Measurements from ENCODE around the gene PTOV1.
A peak's percentile ranks its signal among the peaks of the same experiment; 100 is the strongest.

Gene PTOV1

GRCh38 chr19:49835562-49835961 lies 15.4 kb upstream of the PTOV1 start:
- peaks cover 43% of the 10 kb centered on the region for H3K79me1 ChIP-seq (replicated peaks; ENCODE audit: low read length, poor library complexity, severe bottlenecking)
- H3K4me3 ChIP-seq (ENCODE audit: insufficient read depth in 1 of 2, low read depth in 1 of 2, low read length in 2 of 2): no peak overlapping the region
- no peak overlapping the region for H4K8ac ChIP-seq (ENCODE audit: low read length)
- H2AK5ac ChIP-seq (ENCODE audit: low read length, severe bottlenecking): no peak overlapping the region
- H3K14ac ChIP-seq (ENCODE audit: low read length in 2 of 2): no peak overlapping the region
- H3K9me3 ChIP-seq (ENCODE audit: control insufficient read depth, low read length): no peaks in the 10 kb centered on the region
- peak overlapping the region; percentile 7 for H2BK15ac ChIP-seq (ENCODE audit: low read depth, poor library complexity, severe bottlenecking)
- H3K27ac ChIP-seq (ENCODE audit: low read length, poor library complexity, severe bottlenecking): no peak overlapping the region
- peaks cover 28% of the 10 kb centered on the region for H3K4me1 ChIP-seq (ENCODE audit: control insufficient read depth, insufficient read depth, low read depth, low read length)
- no peak overlapping the region for H3K4me2 ChIP-seq (ENCODE audit: low read length, poor library complexity, severe bottlenecking)
- 96% methylated on average over 8 of the region's 12 CpGs for WGBS
- no peak overlapping the region for H3K23ac ChIP-seq (ENCODE audit: low read length in 2 of 2)
- H4K91ac ChIP-seq (ENCODE audit: low read length): no peak overlapping the region
- no peak overlapping the region for H3K4ac ChIP-seq (ENCODE audit: low read depth in 1 of 2, low read length in 2 of 2)
- no peak overlapping the region for H3K9ac ChIP-seq (ENCODE audit: low read length)
- H3K27me3 ChIP-seq (ENCODE audit: control insufficient read depth in 1 of 2, insufficient read depth in 1 of 2, low read length in 2 of 2): no peaks in the 10 kb centered on the region
- no peak overlapping the region for H3K18ac ChIP-seq (ENCODE audit: low read depth in 1 of 2, low read length in 2 of 2)
- H2BK120ac ChIP-seq (ENCODE audit: low read depth, low read length): no peak overlapping the region
- no peak for DNase-seq
- H2BK12ac ChIP-seq (ENCODE audit: low read length in 2 of 2): no peak overlapping the region
- no peak overlapping the region for H2AFZ ChIP-seq (ENCODE audit: low read depth, low read length)
- H3K36me3 ChIP-seq (ENCODE audit: control insufficient read depth in 1 of 2, insufficient read depth in 2 of 2, low read depth in 1 of 2, low read length in 2 of 2): peaks cover 92 to 97% of the 10 kb centered on the region in 2 experiments
- H2BK5ac ChIP-seq (ENCODE audit: low read depth, low read length, poor library complexity, severe bottlenecking): no peak overlapping the region

GRCh38 chr19:49836176-49837008 lies 14.6 kb upstream of the PTOV1 start:
- no peak overlapping the region for H4K8ac ChIP-seq (ENCODE audit: low read length)
- no peak overlapping the region for H3K14ac ChIP-seq (ENCODE audit: low read length in 2 of 2)
- H3K18ac ChIP-seq (ENCODE audit: low read depth in 1 of 2, low read length in 2 of 2): no peak overlapping the region
- H3K23ac ChIP-seq (ENCODE audit: low read length in 2 of 2): no peak overlapping the region
- no peak overlapping the region for H3K9ac ChIP-seq (ENCODE audit: low read length)
- H3K4ac ChIP-seq (ENCODE audit: low read depth in 1 of 2, low read length in 2 of 2): no peak overlapping the region
- no peak overlapping the region for H2AFZ ChIP-seq (ENCODE audit: low read depth, low read length)
- no peaks in the 10 kb centered on the region for H3K9me3 ChIP-seq (ENCODE audit: control insufficient read depth, low read length)
- peak overlapping the region; percentile 8 for H3K27ac ChIP-seq (ENCODE audit: low read length, poor library complexity, severe bottlenecking)
- H4K91ac ChIP-seq (ENCODE audit: low read length): no peak overlapping the region
- no peaks in the 10 kb centered on the region for H3K27me3 ChIP-seq (ENCODE audit: control insufficient read depth in 1 of 2, insufficient read depth in 1 of 2, low read length in 2 of 2)
- no peak overlapping the region for H2BK120ac ChIP-seq (ENCODE audit: low read depth, low read length)
- H3K4me1 ChIP-seq (ENCODE audit: control insufficient read depth, insufficient read depth, low read depth, low read length): peaks cover 22% of the 10 kb centered on the region
- H3K4me2 ChIP-seq (ENCODE audit: low read length, poor library complexity, severe bottlenecking): no peak overlapping the region
- peaks cover 40% of the 10 kb centered on the region for H3K79me1 ChIP-seq (replicated peaks; ENCODE audit: low read length, poor library complexity, severe bottlenecking)
- H3K36me3 ChIP-seq (ENCODE audit: control insufficient read depth in 1 of 2, insufficient read depth in 2 of 2, low read depth in 1 of 2, low read length in 2 of 2): peaks cover 89 to 96% of the 10 kb centered on the region in 2 experiments
- H2BK5ac ChIP-seq (ENCODE audit: low read depth, low read length, poor library complexity, severe bottlenecking): no peak overlapping the region
- DNase-seq: no peak
- H2BK15ac ChIP-seq (ENCODE audit: low read depth, poor library complexity, severe bottlenecking): no peak overlapping the region
- no peak overlapping the region for H2BK12ac ChIP-seq (ENCODE audit: low read length in 2 of 2)
- no peak overlapping the region for H2AK5ac ChIP-seq (ENCODE audit: low read length, severe bottlenecking)
- WGBS: 98% methylated on average over 20 of the region's 20 CpGs
- H3K4me3 ChIP-seq (ENCODE audit: insufficient read depth in 1 of 2, low read depth in 1 of 2, low read length in 2 of 2): no peak overlapping the region

GRCh38 chr19:49837009-49837310 lies 14.0 kb upstream of the PTOV1 start:
- Histone ChIP-seq H3K4ac (ENCODE audit: low read depth in 1 of 2, low read length in 2 of 2) (no peak overlapping the region), H2BK12ac (ENCODE audit: low read length in 2 of 2) (no peak overlapping the region), H3K9me3 (ENCODE audit: control insufficient read depth, low read length) (no peaks in the 10 kb centered on the region), H3K4me1 (ENCODE audit: control insufficient read depth, insufficient read depth, low read depth, low read length) (peaks cover 22% of the 10 kb centered on the region), H3K27ac (ENCODE audit: low read length, poor library complexity, severe bottlenecking) (peak overlapping the region; percentile 9), H3K36me3 (ENCODE audit: control insufficient read depth in 1 of 2, insufficient read depth in 2 of 2, low read depth in 1 of 2, low read length in 2 of 2) (peaks cover 83 to 91% of the 10 kb centered on the region in 2 experiments), H2BK15ac (ENCODE audit: low read depth, poor library complexity, severe bottlenecking) (no peak overlapping the region), H3K4me3 (ENCODE audit: insufficient read depth in 1 of 2, low read depth in 1 of 2, low read length in 2 of 2) (no peak overlapping the region), H3K18ac (ENCODE audit: low read depth in 1 of 2, low read length in 2 of 2) (no peak overlapping the region), H3K4me2 (ENCODE audit: low read length, poor library complexity, severe bottlenecking) (no peak overlapping the region), H3K14ac (ENCODE audit: low read length in 2 of 2) (no peak overlapping the region), H3K27me3 (ENCODE audit: control insufficient read depth in 1 of 2, insufficient read depth in 1 of 2, low read length in 2 of 2) (no peaks in the 10 kb centered on the region), H2AK5ac (ENCODE audit: low read length, severe bottlenecking) (no peak overlapping the region), H3K9ac (ENCODE audit: low read length) (no peak overlapping the region), H4K91ac (ENCODE audit: low read length) (no peak overlapping the region), H4K8ac (ENCODE audit: low read length) (no peak overlapping the region), H3K79me1 (replicated peaks; ENCODE audit: low read length, poor library complexity, severe bottlenecking) (peaks cover 37% of the 10 kb centered on the region), H2BK120ac (ENCODE audit: low read depth, low read length) (no peak overlapping the region), H2AFZ (ENCODE audit: low read depth, low read length) (no peak overlapping the region), H3K23ac (ENCODE audit: low read length in 2 of 2) (no peak overlapping the region), H2BK5ac (ENCODE audit: low read depth, low read length, poor library complexity, severe bottlenecking) (no peak overlapping the region)
- WGBS: 79% methylated on average over 5 of the region's 5 CpGs
- no peak for DNase-seq

GRCh38 chr19:49837425-49837824 lies 13.5 kb upstream of the PTOV1 start:
- H2BK12ac ChIP-seq (ENCODE audit: low read length in 2 of 2): no peak overlapping the region
- H3K23ac ChIP-seq (ENCODE audit: low read length in 2 of 2): no peak overlapping the region
- H3K4ac ChIP-seq (ENCODE audit: low read depth in 1 of 2, low read length in 2 of 2): no peak overlapping the region
- 97% methylated on average over 9 of the region's 9 CpGs for WGBS
- no peak overlapping the region for H3K14ac ChIP-seq (ENCODE audit: low read length in 2 of 2)
- H3K4me1 ChIP-seq (ENCODE audit: control insufficient read depth, insufficient read depth, low read depth, low read length): peaks cover 19% of the 10 kb centered on the region
- no peaks in the 10 kb centered on the region for H3K27me3 ChIP-seq (ENCODE audit: control insufficient read depth in 1 of 2, insufficient read depth in 1 of 2, low read length in 2 of 2)
- peaks cover 37% of the 10 kb centered on the region for H3K79me1 ChIP-seq (replicated peaks; ENCODE audit: low read length, poor library complexity, severe bottlenecking)
- no peak overlapping the region for H2AFZ ChIP-seq (ENCODE audit: low read depth, low read length)
- no peak overlapping the region for H2BK120ac ChIP-seq (ENCODE audit: low read depth, low read length)
- H3K9ac ChIP-seq (ENCODE audit: low read length): no peak overlapping the region
- no peak overlapping the region for H4K91ac ChIP-seq (ENCODE audit: low read length)
- H3K36me3 ChIP-seq (ENCODE audit: control insufficient read depth in 1 of 2, insufficient read depth in 2 of 2, low read depth in 1 of 2, low read length in 2 of 2): peaks cover 83 to 86% of the 10 kb centered on the region in 2 experiments
- no peak overlapping the region for H2BK5ac ChIP-seq (ENCODE audit: low read depth, low read length, poor library complexity, severe bottlenecking)
- H2BK15ac ChIP-seq (ENCODE audit: low read depth, poor library complexity, severe bottlenecking): no peak overlapping the region
- no peak for DNase-seq
- H4K8ac ChIP-seq (ENCODE audit: low read length): no peak overlapping the region
- H3K18ac ChIP-seq (ENCODE audit: low read depth in 1 of 2, low read length in 2 of 2): no peak overlapping the region
- H3K4me3 ChIP-seq (ENCODE audit: insufficient read depth in 1 of 2, low read depth in 1 of 2, low read length in 2 of 2): no peak overlapping the region
- no peaks in the 10 kb centered on the region for H3K9me3 ChIP-seq (ENCODE audit: control insufficient read depth, low read length)
- no peak overlapping the region for H2AK5ac ChIP-seq (ENCODE audit: low read length, severe bottlenecking)
- H3K4me2 ChIP-seq (ENCODE audit: low read length, poor library complexity, severe bottlenecking): no peak overlapping the region
- no peak overlapping the region for H3K27ac ChIP-seq (ENCODE audit: low read length, poor library complexity, severe bottlenecking)
